HepG2 (cell line): ENCODE results near the gene PLA2G2E. TPM values are rescaled to one million over a fixed set of nuclear protein-coding genes. Genes with fewer than 3 reads are reported as not detected.
A peak's percentile ranks its signal among the peaks of the same experiment; 100 is the strongest.

Experiments
- ARID2 ChIP-seq: sonication (generic); formaldehyde crosslinking; IDR thresholded peaks from 2 replicates; pipeline ENCODE4 v1.8.1; 2022; ENCODE audit warnings: mild to moderate bottlenecking, missing genetic modification reagents, borderline replicate concordance
- ATF2 ChIP-seq: sonication (generic); formaldehyde crosslinking; IDR thresholded peaks from 2 replicates; pipeline ENCODE4 v1.4.0; 2020; ENCODE audit warnings: missing genetic modification reagents
- GABPA ChIP-seq, 2 experiments: IDR thresholded peaks; 2 replicates each; pipeline ENCODE4 v1.6.1; 2011 to 2016; ENCODE audit warnings: low read depth in 2 of 2, low read length in 1 of 2, missing biosample characterization in 1 of 2, missing genetic modification characterization in 1 of 2
- KDM2A ChIP-seq: sonication (generic); formaldehyde crosslinking; IDR thresholded peaks from 2 replicates; pipeline ENCODE4 v1.4.0; 2020; ENCODE audit warnings: low read depth, missing genetic modification reagents, borderline replicate concordance
- KDM5A ChIP-seq: fragments of 200-600 bp; sonication (generic); IDR thresholded peaks from 2 replicates; pipeline ENCODE4 v1.7.0; 2018; ENCODE audit warnings: antibody characterized with exemption, mild to moderate bottlenecking, low read length, borderline replicate concordance
- MTA3 ChIP-seq: sonication (generic); formaldehyde crosslinking; IDR thresholded peaks from 2 replicates; pipeline ENCODE4 v1.4.0; 2020; ENCODE audit warnings: missing genetic modification reagents
- MXD1 ChIP-seq: sonication (generic); formaldehyde crosslinking; IDR thresholded peaks from 2 replicates; pipeline ENCODE4 v1.4.0; 2020; ENCODE audit warnings: mild to moderate bottlenecking, missing genetic modification reagents
- NFKB2 ChIP-seq: sonication (generic); formaldehyde crosslinking; IDR thresholded peaks from 2 replicates; pipeline ENCODE4 v1.4.0; 2020; ENCODE audit warnings: missing genetic modification reagents, borderline replicate concordance
- PLRG1 ChIP-seq: fragments of 450-650 bp; conservative IDR thresholded peaks from 2 replicates; pipeline ENCODE4 v1.6.1; 2016
- SNAPC4 ChIP-seq: sonication (generic); formaldehyde crosslinking; IDR thresholded peaks from 2 replicates; pipeline ENCODE4 v1.4.0; 2020; ENCODE audit warnings: mild to moderate bottlenecking, missing genetic modification reagents
- SPEN ChIP-seq: sonication (generic); formaldehyde crosslinking; IDR thresholded peaks from 2 replicates; pipeline ENCODE4 v1.5.1; 2020; ENCODE audit warnings: low read depth, mild to moderate bottlenecking, missing genetic modification reagents
- TCF12 ChIP-seq, 2 experiments: fragments of 450-650 bp in 1 of 2; sonication (generic) in 1 of 2; formaldehyde crosslinking in 1 of 2; IDR thresholded peaks; 2 replicates each; pipeline versions ENCODE4 v1.6.1 to v1.8.0; 2017 to 2022; ENCODE audit warnings: antibody characterized with exemption in 1 of 2, mild to moderate bottlenecking in 1 of 2, missing genetic modification reagents in 1 of 2, moderate library complexity in 1 of 2
- ZBTB43 ChIP-seq: sonication (generic); formaldehyde crosslinking; conservative IDR thresholded peaks from 2 replicates; pipeline ENCODE4 v1.4.0; 2020; ENCODE audit warnings: missing genetic modification reagents
- ZFY ChIP-seq: sonication (generic); formaldehyde crosslinking; IDR thresholded peaks from 2 replicates; pipeline ENCODE4 v1.4.0; 2020; ENCODE audit warnings: missing genetic modification reagents
- ZNF225 ChIP-seq: sonication (generic); formaldehyde crosslinking; IDR thresholded peaks from 2 replicates; pipeline ENCODE4 v1.4.0; 2020; ENCODE audit warnings: mild to moderate bottlenecking, missing genetic modification reagents
- ZNF563 ChIP-seq: sonication (generic); formaldehyde crosslinking; IDR thresholded peaks from 2 replicates; pipeline ENCODE4 v1.8.0; 2022; ENCODE audit warnings: mild to moderate bottlenecking, moderate library complexity, missing genetic modification reagents
- ZNF607 ChIP-seq: sonication (generic); formaldehyde crosslinking; IDR thresholded peaks from 2 replicates; pipeline ENCODE4 v1.5.1; 2020; ENCODE audit warnings: missing genetic modification reagents, mild to moderate bottlenecking, borderline replicate concordance
- polyA plus RNA-seq, 8 experiments: library from polyadenylated mRNA; depleted of rRNA in 3 of 8; stranded (reverse) in 7 of 8; unstranded in 1 of 8; fragments of >200 nt; fragmentation: Illumina TruSeq in 4 of 8; extraction: Trizol in 4 of 8; gene quantifications; 2 replicates each; pipeline versions ENCODE4 v1.2.1 to v1.2.3, GENCODE V29; 2011 to 2016; ENCODE audit warnings: low read depth in 4 of 8, missing spikeins in 1 of 8, mixed read lengths in 1 of 8; ENCODE audit not compliant: insufficient read depth in 1 of 8
- total RNA-seq, 5 experiments: library from RNA; depleted of rRNA; stranded (reverse); fragments of >200 nt; fragmentation: Illumina TruSeq; extraction: Trizol; gene quantifications; 2 replicates each; pipeline ENCODE4 v1.2.3, GENCODE V29; 2016; ENCODE audit warnings: low read depth in 1 of 5

PLA2G2E gene
- total and polyA plus RNA-seq, 2 of the 13 experiments (the other 11 are each of a cell fraction or from before 2014, with no cell fraction given), result not detected

GRCh38 chr1:19882111-19883071 lies 41.0 kb downstream of the PLA2G2E start, which contains the start of gene OTUD3 (continued):
- TF ChIP-seq ATF2 (CRISPR knock-in tag) (peak; percentile 72; the same call in 1 of the 2 replicates), SPEN (CRISPR knock-in tag) (peak; percentile 87), ZFY (CRISPR knock-in tag) (peak; percentile 96), MTA3 (CRISPR knock-in tag) (no peak), ZNF225 (CRISPR knock-in tag) (0 out of 2 replicates have a peak, but pooled peaks have one; percentile 12), ZBTB43 (CRISPR knock-in tag) (peak; percentile 7; the same call in 1 of the 2 replicates), MXD1 (CRISPR knock-in tag) (peak; percentile 88), ZNF563 (peak; percentile 82), GABPA (IDR thresholded peaks at IDR 0.05; ENCODE audit: low read depth, low read length) (no peak), GABPA (CRISPR knock-in tag; IDR thresholded peaks at IDR 0.05; ENCODE audit: low read depth) (0 out of 2 replicates have a peak, but pooled peaks have one; percentile 24), TCF12 (IDR thresholded peaks at IDR 0.05) (no peak), TCF12 (CRISPR knock-in tag; IDR thresholded peaks at IDR 0.05) (peak; percentile 65; the same call in 1 of the 2 replicates), SNAPC4 (0 out of 2 replicates have a peak, but pooled peaks have one; percentile 44), PLRG1 (no peak), NFKB2 (CRISPR knock-in tag) (peak; percentile 86; the same call in 1 of the 2 replicates), ARID2 (peak; percentile 76; the same call in 1 of the 2 replicates), KDM2A (CRISPR knock-in tag) (peak; percentile 77; the same call in 1 of the 2 replicates), ZNF607 (CRISPR knock-in tag) (peak; percentile 62; the same call in 1 of the 2 replicates), KDM5A (peak; percentile 45; the same call in 1 of the 2 replicates)
